HG03066 (cell line): ENCODE data around the gene CLSTN1.
"Not testable (repeated sequence)": the region's sequence is repeated elsewhere in the genome, so short reads cannot be mapped to it uniquely, and the experiment has no call there.

Experiments
- ATAC-seq: cut with Tn5 transposase; IDR thresholded peaks from one replicate; pipeline ENCODE4 v1.9.1; 2021; ENCODE audit warnings: low read depth; ENCODE audit not compliant: unreplicated experiment

Gene CLSTN1

GRCh38 chr1:9833632-9834031 lies 9.9 kb upstream of the CLSTN1 start:
- no peak for ATAC-seq

GRCh38 chr1:9827558-9828185 lies 3.9 kb upstream of the CLSTN1 start:
- ATAC-seq: no peak

DNA sequence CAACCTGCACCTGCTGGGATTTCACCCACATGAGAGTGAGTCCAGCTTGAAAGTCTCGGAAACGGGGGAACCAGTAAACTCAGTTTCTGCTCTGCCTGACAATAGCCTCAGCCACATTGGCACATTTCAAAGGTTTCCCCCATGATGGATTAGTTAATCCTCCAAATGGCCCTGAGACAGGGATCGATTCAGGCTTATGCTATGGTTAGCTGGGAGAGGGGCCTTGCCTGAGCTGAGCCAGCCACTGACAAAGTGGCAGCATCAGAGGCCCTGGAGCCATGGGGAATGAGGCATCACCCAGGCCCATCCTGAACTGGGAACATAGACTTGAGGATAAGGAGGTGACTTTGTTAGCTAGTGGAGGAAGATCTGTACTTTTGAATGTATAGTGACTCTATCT lies 2.9 kb upstream of the CLSTN1 start:
- ATAC-seq: no peak

GRCh38 chr1:9826087-9826486 lies 2.3 kb upstream of the CLSTN1 start:
- ATAC-seq: no peak

DNA sequence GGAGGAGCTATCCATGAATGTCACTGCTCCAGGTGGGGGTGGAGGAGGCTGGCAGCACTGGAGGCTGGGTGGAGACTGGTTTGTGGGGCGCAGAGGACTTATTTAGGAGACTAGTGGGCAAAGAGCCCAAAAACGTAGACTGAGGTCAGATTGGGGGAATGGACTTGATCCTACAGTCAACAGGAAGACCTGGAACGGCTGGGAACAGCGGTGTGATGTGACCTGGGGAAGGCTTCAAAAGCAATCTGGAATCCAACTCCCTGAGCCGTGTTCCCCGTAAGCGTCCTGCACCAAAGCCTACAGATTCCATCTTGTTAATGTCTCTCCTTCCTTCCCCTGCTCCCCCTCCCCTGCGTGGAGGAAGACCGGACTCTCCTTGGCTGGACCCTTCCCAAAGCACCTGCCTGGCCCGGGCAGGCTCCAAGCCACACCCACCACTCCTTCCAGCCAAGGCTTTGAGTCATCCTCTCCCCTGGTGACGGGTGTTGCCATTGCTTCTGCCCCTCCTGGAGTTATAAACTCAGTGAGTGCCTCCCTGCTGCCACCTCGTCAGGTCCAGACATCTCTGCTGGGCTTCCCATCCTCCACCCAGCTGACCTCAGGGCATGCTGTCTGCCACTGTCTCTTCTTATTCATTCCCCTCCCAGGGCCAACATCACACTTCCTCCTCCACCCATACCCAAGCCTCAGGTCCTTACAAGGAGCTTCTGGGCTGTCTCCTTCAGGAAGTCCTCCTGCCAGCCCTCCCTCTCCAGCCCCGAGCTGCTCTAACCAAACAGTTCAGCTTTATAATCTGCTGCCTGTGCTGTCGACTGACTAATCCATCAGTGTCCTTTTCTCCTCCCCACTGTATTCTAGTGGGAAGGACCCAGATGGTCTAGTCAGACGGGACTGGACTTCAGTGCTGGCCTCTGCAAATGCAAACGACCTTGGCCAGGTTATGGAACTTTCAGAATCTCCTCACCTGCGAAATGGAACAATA lies 1.6 kb upstream of the CLSTN1 start:
- ATAC-seq: no peak

DNA sequence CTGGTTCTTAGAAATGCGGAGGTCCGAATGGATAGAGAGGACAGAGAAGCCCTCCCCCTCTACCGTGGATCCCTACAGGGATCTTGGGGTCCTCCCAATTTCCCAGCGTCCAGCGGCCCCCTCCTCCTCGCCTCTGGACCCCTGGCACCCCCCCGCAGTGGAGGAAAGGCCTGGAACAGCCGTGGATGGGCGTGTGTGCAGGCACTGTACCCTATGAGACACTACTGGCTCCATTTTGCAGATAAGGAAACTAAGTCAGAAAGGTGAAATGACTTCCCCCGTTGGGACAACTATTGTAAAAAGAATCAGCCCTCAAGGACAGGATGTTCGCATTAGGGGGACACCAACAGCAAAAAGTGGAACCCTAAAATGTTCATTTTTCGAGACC lies 931 bp upstream of the CLSTN1 start:
- no peak for ATAC-seq

DNA sequence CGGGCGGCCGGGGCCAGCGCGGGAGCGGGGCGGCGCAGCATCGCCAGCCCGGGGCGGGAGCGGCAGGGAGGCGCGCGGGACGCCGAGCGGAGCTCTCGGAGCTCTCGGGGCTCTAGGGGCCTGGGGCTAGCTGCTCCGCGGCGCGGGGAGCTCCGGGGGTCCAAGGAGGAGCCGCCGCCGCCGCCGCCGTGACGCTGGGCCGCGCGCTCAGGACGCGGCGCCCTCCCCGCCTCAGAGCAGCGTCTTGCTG lies 147 bp downstream of the CLSTN1 start:
- peak; percentile 12 for ATAC-seq

GRCh38 chr1:9822897-9823692 lies 670 bp downstream of the CLSTN1 start:
- ATAC-seq: no peak

DNA sequence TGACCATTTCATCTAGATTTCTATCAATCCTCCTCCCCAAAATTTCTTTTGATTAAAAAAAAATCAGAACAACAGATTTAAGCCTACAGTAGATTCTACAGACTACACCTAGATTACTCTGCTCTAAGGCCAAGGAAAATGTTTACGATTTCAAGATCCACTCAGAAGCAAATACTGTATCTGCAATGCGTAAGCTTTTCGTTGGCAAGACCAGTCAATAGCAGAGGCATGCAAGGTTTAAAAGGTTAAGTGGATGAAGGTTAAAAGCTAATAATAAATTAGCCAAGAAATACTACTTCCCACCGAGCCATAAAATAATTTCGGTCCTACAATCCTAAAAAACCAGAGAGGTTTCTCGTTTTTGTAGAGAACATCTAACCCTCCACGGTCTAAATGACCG lies 1.3 kb downstream of the CLSTN1 start:
- ATAC-seq: no peak

DNA sequence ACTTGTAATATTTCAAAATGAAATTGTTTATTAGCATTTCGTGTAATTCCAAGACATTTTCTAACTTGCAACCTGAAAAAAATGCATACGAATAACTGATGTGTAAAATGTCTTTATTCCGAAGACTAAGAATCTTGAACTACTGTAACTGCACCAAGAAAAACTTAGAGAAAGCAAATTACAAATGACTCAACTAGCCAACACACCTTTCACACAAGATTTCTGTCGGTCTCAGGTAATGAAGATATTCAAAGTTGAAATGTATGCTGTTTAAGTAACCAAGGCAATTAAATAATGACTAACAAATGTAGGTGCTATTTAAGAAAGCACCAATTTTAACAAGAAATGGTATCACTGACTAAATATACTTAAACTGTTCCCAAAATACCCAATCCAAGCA lies 2.1 kb downstream of the CLSTN1 start:
- no peak for ATAC-seq

GRCh38 chr1:9820521-9820920 lies 3.2 kb downstream of the CLSTN1 start:
- no peak for ATAC-seq

DNA sequence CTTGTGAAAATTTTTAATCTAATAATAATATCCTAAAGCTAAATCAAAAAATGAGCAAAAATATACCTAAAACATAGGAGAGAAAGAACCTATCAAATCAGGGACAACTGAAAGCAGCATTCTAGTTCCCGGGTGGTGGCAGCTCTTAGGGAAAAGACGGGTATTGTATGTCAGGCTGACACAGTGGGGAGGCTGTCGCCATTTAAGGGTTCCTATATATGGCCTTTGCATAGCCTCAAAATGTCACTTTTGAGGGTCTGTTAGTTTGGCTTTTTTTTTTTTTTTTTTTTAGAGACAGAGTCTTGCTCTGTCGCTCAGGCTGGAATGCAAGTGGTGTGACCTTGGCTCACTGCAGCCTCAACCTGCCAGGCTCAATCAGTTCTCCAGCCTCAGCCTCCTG lies 6.0 kb downstream of the CLSTN1 start:
- no peak for ATAC-seq

DNA sequence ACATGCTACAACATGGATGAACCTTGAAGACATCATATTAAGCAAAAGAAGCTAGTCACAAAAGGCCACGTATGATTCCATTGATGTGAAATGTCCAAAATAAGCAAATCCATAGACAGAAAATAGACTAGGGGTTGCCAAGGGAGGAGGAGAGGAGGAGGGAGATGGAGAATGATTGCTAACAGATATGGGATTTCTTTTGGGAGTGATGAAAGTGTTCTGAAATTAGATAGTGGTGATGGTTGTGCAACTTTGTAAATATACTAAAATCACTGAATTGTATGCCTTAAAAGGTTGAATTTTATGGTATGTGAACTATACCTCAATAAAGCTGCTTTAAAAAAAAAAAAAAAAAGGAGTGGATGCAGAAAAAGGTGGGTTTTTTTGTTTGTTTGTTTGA lies 7.6 kb downstream of the CLSTN1 start:
- ATAC-seq: no peak

DNA sequence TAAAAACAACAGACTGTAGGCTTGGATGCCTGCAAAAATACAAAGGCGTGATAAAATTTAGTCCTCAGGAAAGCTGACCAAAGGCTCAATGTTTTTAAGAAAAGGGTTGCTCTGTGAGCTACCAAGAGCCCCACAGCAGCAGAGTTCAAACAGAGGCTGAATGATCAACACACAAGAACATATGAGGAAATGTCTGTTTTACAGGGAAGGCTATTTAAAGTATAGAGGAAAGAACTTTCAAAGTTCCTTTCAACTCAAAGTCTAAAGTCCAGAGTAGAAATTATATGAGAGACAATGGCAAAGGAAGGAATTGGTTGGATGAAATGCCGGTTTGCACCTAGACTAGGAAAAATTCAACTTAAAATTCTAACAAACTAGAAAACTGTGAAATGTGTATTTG lies 8.6 kb downstream of the CLSTN1 start:
- ATAC-seq: no peak

- ATAC-seq: no peak
Measured at GRCh38 chr1:9814619-9815018, 9.1 kb downstream of the CLSTN1 start.

DNA sequence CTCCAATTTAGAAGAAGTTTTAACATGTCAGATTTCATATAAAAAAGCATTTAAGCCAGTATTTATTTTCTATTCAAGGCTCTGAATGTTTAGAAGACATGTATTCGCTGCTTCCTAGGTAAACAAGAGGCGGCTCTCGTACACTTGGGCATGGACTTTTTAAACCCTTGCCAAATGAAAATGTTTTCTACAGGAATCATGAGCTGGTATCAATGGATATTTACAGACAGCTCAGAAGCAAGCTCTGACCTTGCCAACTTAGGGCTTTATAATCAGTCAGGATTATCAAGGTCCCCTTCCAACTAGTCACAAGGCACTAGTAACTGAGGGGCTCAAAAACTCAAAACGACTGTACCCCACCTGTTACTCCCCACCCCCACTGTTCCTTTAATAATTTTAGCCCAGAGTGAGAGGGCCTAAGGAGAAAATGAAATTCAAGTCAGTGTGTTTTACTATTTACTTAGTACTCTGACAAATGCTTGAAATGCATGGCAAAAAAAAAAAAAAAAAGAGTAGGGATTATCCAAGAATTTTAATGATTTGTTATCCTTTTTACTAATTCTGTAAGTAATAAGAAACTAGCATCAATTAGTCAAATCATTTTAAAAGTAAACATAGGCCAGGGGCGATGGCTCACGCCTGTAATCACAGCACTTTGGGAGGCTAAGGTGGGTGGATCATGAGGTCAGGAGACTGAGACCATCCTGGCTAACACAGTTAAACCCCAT lies 12.4 kb downstream of the CLSTN1 start:
- no peak for ATAC-seq

- no peak for ATAC-seq
Measured at GRCh38 chr1:9809100-9809510, 14.7 kb downstream of the CLSTN1 start.

- no peak for ATAC-seq
Measured at GRCh38 chr1:9808459-9808858, 15.3 kb downstream of the CLSTN1 start.

- no peak for ATAC-seq
Measured at GRCh38 chr1:9807541-9807940, 16.2 kb downstream of the CLSTN1 start.

DNA sequence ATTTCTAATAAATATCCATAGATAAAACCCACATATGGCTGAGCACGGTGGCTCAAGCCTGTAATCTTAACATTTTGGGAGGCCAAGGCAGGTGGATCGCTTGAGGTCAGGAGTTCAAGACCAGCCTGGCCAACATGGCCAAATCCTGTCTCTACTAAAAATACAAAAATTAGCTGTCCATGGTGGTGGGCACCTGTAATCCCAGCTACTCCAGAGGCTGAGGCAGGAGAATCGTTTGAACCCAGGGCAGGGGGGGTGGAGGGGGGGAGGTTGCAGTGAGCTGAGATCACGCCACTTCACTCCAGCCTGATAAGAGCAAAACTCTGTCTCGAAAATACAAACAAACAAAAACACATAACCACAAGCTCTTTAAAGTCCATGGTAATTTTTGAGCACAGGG lies 17.8 kb downstream of the CLSTN1 start:
- not testable (repeated sequence) for ATAC-seq

GRCh38 chr1:9805006-9805508 lies 18.7 kb downstream of the CLSTN1 start:
- ATAC-seq: no peak
